Upper lobe of left lung (tissue), 6 donors: ENCODE data around the gene ZNF740. TPM values are rescaled to one million over a fixed set of nuclear protein-coding genes. Genes with fewer than 3 reads are reported as not detected.

Experiments used
- ATAC-seq, 2 donors: fragments of 200-7000 bp; cut with Tn5 transposase; one replicate each; pipeline ENCODE4 v1.9.1; 2022; ENCODE audit warnings: mild to moderate bottlenecking in 2 of 2, moderate library complexity in 2 of 2; ENCODE audit not compliant: low FRiP score in 2 of 2
- DNase-seq, 2 donors: peaks; one replicate each; pipeline ENCODE4 v3.0.0-alpha.2; 2019 to 2020
- H3K27ac ChIP-seq, 4 donors: fragments of 200-600 bp; sonication (generic); one replicate each; pipeline ENCODE4 v1.5.1; 2016 to 2019
- H3K27me3 ChIP-seq, 4 donors: fragments of 200-600 bp; sonication (generic); one replicate each; pipeline ENCODE4 v1.5.1; 2017 to 2019
- H3K36me3 ChIP-seq, 4 donors: fragments of 200-600 bp; sonication (generic); one replicate each; pipeline ENCODE4 v1.5.1; 2016 to 2019
- H3K4me1 ChIP-seq, 4 donors: fragments of 200-600 bp; sonication (generic); one replicate each; pipeline ENCODE4 v1.5.1; 2018 to 2019
- H3K4me3 ChIP-seq, 4 donors: fragments of 200-600 bp; sonication (generic); one replicate each; pipeline ENCODE4 v1.5.1; 2017 to 2019; ENCODE audit warnings: mild to moderate bottlenecking in 2 of 4, moderate library complexity in 1 of 4
- H3K9me3 ChIP-seq, 4 donors: fragments of 200-600 bp; sonication (generic); one replicate each; pipeline ENCODE4 v1.5.1; 2018 to 2019
- CTCF ChIP-seq, 6 experiments: fragments of 450-650 bp in 4 of 6; fragments of 200-600 bp in 2 of 6; sonication (generic) in 2 of 6; IDR thresholded peaks; one replicate each; pipeline ENCODE4 v1.5.1; 2016 to 2019; ENCODE audit warnings: antibody characterized with exemption in 6 of 6
- EP300 ChIP-seq, 4 donors: sonication (generic); formaldehyde crosslinking; IDR thresholded peaks; one replicate each; pipeline ENCODE4 v1.5.1; 2017; ENCODE audit warnings: antibody characterized with exemption in 4 of 4, control low read depth in 2 of 4
- POLR2A ChIP-seq, 4 donors: fragments of 450-650 bp; IDR thresholded peaks; one replicate each; pipeline ENCODE4 v1.5.1; 2016 to 2017; ENCODE audit warnings: antibody characterized with exemption in 4 of 4, mild to moderate bottlenecking in 2 of 4
- POLR2AphosphoS5 ChIP-seq, 2 donors: sonication (generic); formaldehyde crosslinking; IDR thresholded peaks; one replicate each; pipeline ENCODE4 v1.5.1; 2017; ENCODE audit warnings: antibody characterized with exemption in 2 of 2
- WGBS, 2 donors: methylation state at CpG; one replicate each; pipeline ENCODE4 v1.1.5; 2017 to 2018; 5-methylcytosine and 5-hydroxymethylcytosine counted together
- total RNA-seq, 6 donors: library from RNA; depleted of rRNA in 4 of 6; stranded (reverse); fragments of >200 nt in 4 of 6; gene quantifications; one replicate each; pipeline versions ENCODE4 v1.1.0 to v1.2.1, GENCODE V29; 2016 to 2021
- donor health status: DM: no; HTN: no; CAD: no; lungs with moderate emphysema.
- donor health status: DM: no; HTN: yes; CAD: no; lungs with severe emphysema.

The ZNF740 gene
- total RNA-seq, 6 donors from 2014 or later: 9.6 to 52.4 (median 24.0) TPM

GRCh38 chr12:53191096-53191884, 10.8 kb downstream of the ZNF740 start:
- no peaks in the 10 kb centered on the region for H3K9me3 ChIP-seq
- ATAC-seq: no peak
- H3K27ac ChIP-seq: no peak overlapping the region
- H3K27me3 ChIP-seq: no peaks in the 10 kb centered on the region
- no peak overlapping the region for H3K4me3 ChIP-seq
- WGBS, 2 donors: 86 to 88% methylated on average over 8 to 11 of the region's 11 CpGs
- H3K36me3 ChIP-seq: peaks cover 18 to 41% (median 24%) of the 10 kb centered on the region in 4 donors
- peaks cover 0 to 9% (median 3%) of the 10 kb centered on the region in 4 donors for H3K4me1 ChIP-seq
- DNase-seq: no peak
- no peak for TF ChIP-seq POLR2AphosphoS5 (IDR thresholded peaks at IDR 0.05)
- no peak for TF ChIP-seq CTCF (IDR thresholded peaks at IDR 0.05)
- TF ChIP-seq EP300 (IDR thresholded peaks at IDR 0.05): no peak
- TF ChIP-seq POLR2A (IDR thresholded peaks at IDR 0.05): no peak

GRCh38 chr12:53191885-53192530, 11.5 kb downstream of the ZNF740 start:
- WGBS, 2 donors: 93 to 94% methylated on average over 13 to 14 of the region's 14 CpGs
- H3K36me3 ChIP-seq: peaks cover 10 to 34% (median 17%) of the 10 kb centered on the region in 4 donors
- no peaks in the 10 kb centered on the region for H3K9me3 ChIP-seq
- no peak overlapping the region for H3K4me3 ChIP-seq
- H3K4me1 ChIP-seq: peaks cover 0 to 15% (median 3%) of the 10 kb centered on the region in 4 donors
- no peaks in the 10 kb centered on the region for H3K27me3 ChIP-seq
- DNase-seq (no peak), ATAC-seq (no peak)
- no peak for TF ChIP-seq CTCF (IDR thresholded peaks at IDR 0.05)
- TF ChIP-seq POLR2A (IDR thresholded peaks at IDR 0.05): no peak
- TF ChIP-seq EP300 (IDR thresholded peaks at IDR 0.05): no peak
- TF ChIP-seq POLR2AphosphoS5 (IDR thresholded peaks at IDR 0.05): no peak
- no peak overlapping the region for H3K27ac ChIP-seq

- no peak for TF ChIP-seq POLR2AphosphoS5 (IDR thresholded peaks at IDR 0.05)
- TF ChIP-seq EP300 (IDR thresholded peaks at IDR 0.05): no peak
- no peak for TF ChIP-seq POLR2A (IDR thresholded peaks at IDR 0.05)
- no peak for TF ChIP-seq CTCF (IDR thresholded peaks at IDR 0.05)
- DNase-seq (no peak), ATAC-seq (no peak)
- H3K27ac ChIP-seq: no peak overlapping the region
- peaks cover 3 to 19% (median 8%) of the 10 kb centered on the region in 4 donors for H3K4me1 ChIP-seq
- peaks cover 5 to 28% (median 12%) of the 10 kb centered on the region in 4 donors for H3K36me3 ChIP-seq
- no peaks in the 10 kb centered on the region for H3K27me3 ChIP-seq
- WGBS, 2 donors: 90 to 91% methylated on average over 4 to 11 of the region's 14 CpGs
- H3K4me3 ChIP-seq: no peak overlapping the region
- H3K9me3 ChIP-seq: no peaks in the 10 kb centered on the region
Measured at GRCh38 chr12:53192531-53193021, 12.1 kb downstream of the ZNF740 start.

- Histone ChIP-seq H3K4me1 (peaks cover 8 to 23% (median 13%) of the 10 kb centered on the region in 4 donors), H3K36me3 (peaks cover under 1 to 23% (median 7%) of the 10 kb centered on the region in 4 donors), H3K27ac (no peak overlapping the region), H3K9me3 (no peaks in the 10 kb centered on the region), H3K4me3 (no peak overlapping the region), H3K27me3 (no peaks in the 10 kb centered on the region)
- WGBS, 2 donors: 79 to 88% methylated on average over 6 to 9 of the region's 9 CpGs
- TF ChIP-seq POLR2A (IDR thresholded peaks at IDR 0.05): no peak
- no peak for TF ChIP-seq EP300 (IDR thresholded peaks at IDR 0.05)
- TF ChIP-seq CTCF (IDR thresholded peaks at IDR 0.05): no peak
- TF ChIP-seq POLR2AphosphoS5 (IDR thresholded peaks at IDR 0.05): no peak
- ATAC-seq (no peak), DNase-seq (no peak)
Measured at GRCh38 chr12:53193040-53193439, 12.5 kb downstream of the ZNF740 start.
